ENCODE measurements around the gene HIPK2. TPM values are rescaled to one million over a fixed set of nuclear protein-coding genes. Genes with fewer than 3 reads are reported as not detected.

Gene HIPK2
- total and polyA plus RNA-seq, 2 experiments from 2014 or later: 18.2 to 22.9 TPM

DNA sequence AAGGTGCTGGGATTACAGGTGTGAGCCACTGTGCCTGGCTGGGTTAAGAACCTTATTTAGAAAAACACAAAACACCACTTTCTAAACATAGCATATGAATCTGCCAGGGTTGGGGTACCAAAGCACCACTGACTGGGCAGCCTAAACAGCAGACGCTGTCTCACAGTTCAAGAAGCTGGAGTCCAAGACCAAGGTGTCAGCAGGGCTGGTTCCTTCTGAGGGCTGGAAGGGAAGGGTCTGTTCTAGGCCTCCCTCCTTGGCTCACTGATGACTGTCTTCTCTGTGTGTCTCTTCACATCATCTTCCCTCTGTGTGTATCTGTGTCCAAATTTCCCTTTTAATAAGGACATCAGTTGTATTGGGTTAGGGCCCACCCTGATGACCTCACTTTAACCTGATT lies 49.6 kb downstream of the HIPK2 start:
- peaks cover 94% of the 10 kb centered on the region for H3K79me2 ChIP-seq
- no peak overlapping the region for H3K27ac ChIP-seq
- TF ChIP-seq EZH2 (IDR thresholded peaks at IDR 0.05; ENCODE audit: borderline replicate concordance) (no peak), EZH2phosphoT487 (IDR thresholded peaks at IDR 0.05; ENCODE audit: low read depth, severe bottlenecking, unreplicated experiment) (no peak)
- TF ChIP-seq, protein P1, sequence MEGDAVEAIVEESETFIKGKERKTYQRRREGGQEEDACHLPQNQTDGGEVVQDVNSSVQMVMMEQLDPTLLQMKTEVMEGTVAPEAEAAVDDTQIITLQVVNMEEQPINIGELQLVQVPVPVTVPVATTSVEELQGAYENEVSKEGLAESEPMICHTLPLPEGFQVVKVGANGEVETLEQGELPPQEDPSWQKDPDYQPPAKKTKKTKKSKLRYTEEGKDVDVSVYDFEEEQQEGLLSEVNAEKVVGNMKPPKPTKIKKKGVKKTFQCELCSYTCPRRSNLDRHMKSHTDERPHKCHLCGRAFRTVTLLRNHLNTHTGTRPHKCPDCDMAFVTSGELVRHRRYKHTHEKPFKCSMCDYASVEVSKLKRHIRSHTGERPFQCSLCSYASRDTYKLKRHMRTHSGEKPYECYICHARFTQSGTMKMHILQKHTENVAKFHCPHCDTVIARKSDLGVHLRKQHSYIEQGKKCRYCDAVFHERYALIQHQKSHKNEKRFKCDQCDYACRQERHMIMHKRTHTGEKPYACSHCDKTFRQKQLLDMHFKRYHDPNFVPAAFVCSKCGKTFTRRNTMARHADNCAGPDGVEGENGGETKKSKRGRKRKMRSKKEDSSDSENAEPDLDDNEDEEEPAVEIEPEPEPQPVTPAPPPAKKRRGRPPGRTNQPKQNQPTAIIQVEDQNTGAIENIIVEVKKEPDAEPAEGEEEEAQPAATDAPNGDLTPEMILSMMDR (IDR thresholded peaks at IDR 0.05; ENCODE audit: poor library complexity): no peak
- WGBS (ENCODE audit: low lambda C conversion rate, missing lambda C conversion rate): 100% methylated on average over 1 of the region's 1 CpG
- H3K27me3 ChIP-seq: no peaks in the 10 kb centered on the region
- no peak overlapping the region for H3K4me3 ChIP-seq
- no peak for DNase-seq (ENCODE audit: low spot score)
- H3K9me2 ChIP-seq (replicated peaks; ENCODE audit: insufficient read depth): no peaks in the 10 kb centered on the region
- H3K36me3 ChIP-seq (replicated peaks; ENCODE audit: insufficient read depth, low read depth): no peaks in the 10 kb centered on the region
- H3K4me2 ChIP-seq: no peak overlapping the region
- H3K9me3 ChIP-seq (ENCODE audit: low read depth): no peaks in the 10 kb centered on the region
- peaks cover 17% of the 10 kb centered on the region for H3K4me1 ChIP-seq (ENCODE audit: insufficient read depth)
- no peak overlapping the region for H2AFZ ChIP-seq
- peaks cover 32% of the 10 kb centered on the region for H4K20me1 ChIP-seq (ENCODE audit: insufficient read depth, poor library complexity, severe bottlenecking)

DNA sequence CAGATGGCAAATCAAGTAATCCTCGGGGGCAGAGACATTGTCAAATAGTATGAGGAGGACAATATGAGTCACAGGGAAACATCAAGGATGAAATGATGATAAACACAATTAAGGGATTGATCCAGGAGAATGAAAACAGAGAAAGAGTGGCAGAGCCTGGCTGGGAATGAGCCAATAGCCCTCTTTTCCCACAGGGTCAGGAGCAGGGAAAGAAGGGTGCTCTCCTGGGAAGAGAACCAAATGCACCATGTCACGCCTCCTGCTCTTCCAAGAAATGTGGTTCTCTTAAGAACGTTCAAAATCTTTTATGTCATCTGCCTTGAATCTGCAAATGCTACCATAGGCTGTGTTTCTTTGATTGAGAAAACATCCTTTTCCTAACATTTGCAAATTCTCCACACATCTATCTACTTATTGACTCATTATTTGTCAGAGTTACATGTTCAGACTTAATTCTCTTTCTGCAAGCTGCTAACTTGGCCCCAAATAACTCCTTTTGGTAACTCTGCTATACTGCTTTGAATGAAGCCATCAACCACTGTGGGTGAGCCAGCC lies 50.6 kb downstream of the HIPK2 start:
- Histone ChIP-seq H3K36me3 (replicated peaks; ENCODE audit: insufficient read depth, low read depth) (no peaks in the 10 kb centered on the region), H3K27ac (no peak overlapping the region)
- TF ChIP-seq EZH2phosphoT487 (IDR thresholded peaks at IDR 0.05; ENCODE audit: low read depth, severe bottlenecking, unreplicated experiment): no peak
- no peak for TF ChIP-seq EZH2 (IDR thresholded peaks at IDR 0.05; ENCODE audit: borderline replicate concordance)
- TF ChIP-seq, protein P1 (IDR thresholded peaks at IDR 0.05; ENCODE audit: poor library complexity): no peak

DNA sequence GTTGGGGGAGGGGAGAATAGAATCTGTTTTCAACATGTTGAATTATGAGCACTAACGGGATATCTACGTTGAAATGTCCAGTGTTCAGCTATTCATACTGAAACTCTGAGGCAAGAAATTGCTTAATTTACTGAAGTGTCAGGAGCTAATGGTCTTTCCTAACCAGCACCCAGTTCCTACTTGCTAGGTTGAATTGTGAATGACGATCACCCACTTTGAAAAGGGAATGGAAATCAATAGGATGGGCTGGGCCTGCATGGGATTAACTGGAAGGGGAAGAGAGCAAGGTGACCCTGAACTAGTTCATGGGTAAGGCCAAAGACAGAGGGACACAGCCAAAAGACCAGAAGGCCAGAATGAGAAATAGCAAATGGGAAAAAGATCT lies 51.3 kb downstream of the HIPK2 start:
- H3K27ac ChIP-seq: peak overlapping the region; percentile 49
- H3K4me2 ChIP-seq: no peak overlapping the region
- H3K27me3 ChIP-seq: no peaks in the 10 kb centered on the region
- TF ChIP-seq, protein P1 (IDR thresholded peaks at IDR 0.05; ENCODE audit: poor library complexity): no peak
- no peak for TF ChIP-seq EZH2phosphoT487 (IDR thresholded peaks at IDR 0.05; ENCODE audit: low read depth, severe bottlenecking, unreplicated experiment)
- TF ChIP-seq EZH2 (IDR thresholded peaks at IDR 0.05; ENCODE audit: borderline replicate concordance): no peak
- no peaks in the 10 kb centered on the region for H3K36me3 ChIP-seq (replicated peaks; ENCODE audit: insufficient read depth, low read depth)
- H3K4me3 ChIP-seq: no peak overlapping the region
- peaks cover 23% of the 10 kb centered on the region for H3K4me1 ChIP-seq (ENCODE audit: insufficient read depth)
- H3K79me2 ChIP-seq: peaks cover 95% of the 10 kb centered on the region
- no peak overlapping the region for H2AFZ ChIP-seq
- no peaks in the 10 kb centered on the region for H3K9me2 ChIP-seq (replicated peaks; ENCODE audit: insufficient read depth)
- DNase-seq (ENCODE audit: low spot score): no peak
- no peaks in the 10 kb centered on the region for H3K9me3 ChIP-seq (ENCODE audit: low read depth)
- WGBS (ENCODE audit: low lambda C conversion rate, missing lambda C conversion rate): 84% methylated on average over 3 of the region's 3 CpGs
- H4K20me1 ChIP-seq (ENCODE audit: insufficient read depth, poor library complexity, severe bottlenecking): peaks cover 31% of the 10 kb centered on the region

More for the DNA sequence above, 50.6 kb downstream of the HIPK2 start:
- H3K4me1 ChIP-seq (ENCODE audit: insufficient read depth): peaks cover 22% of the 10 kb centered on the region
- no peaks in the 10 kb centered on the region for H3K9me2 ChIP-seq (replicated peaks; ENCODE audit: insufficient read depth)
- H3K27me3 ChIP-seq: no peaks in the 10 kb centered on the region
- no peaks in the 10 kb centered on the region for H3K9me3 ChIP-seq (ENCODE audit: low read depth)
- H3K79me2 ChIP-seq: peaks cover 94% of the 10 kb centered on the region
- H3K4me3 ChIP-seq: no peak overlapping the region
- 86% methylated on average over 3 of the region's 3 CpGs for WGBS (ENCODE audit: low lambda C conversion rate, missing lambda C conversion rate)
- no peak overlapping the region for H3K4me2 ChIP-seq
- no peak overlapping the region for H2AFZ ChIP-seq
- H4K20me1 ChIP-seq (ENCODE audit: insufficient read depth, poor library complexity, severe bottlenecking): peaks cover 35% of the 10 kb centered on the region
- no peak for DNase-seq (ENCODE audit: low spot score)

Measured in hepatocyte (in vitro differentiated cells).